OCI-LY3 (cell line): Measurements from ENCODE around the gene RNU6-1.

Source experiments
- CTCF ChIP-seq: fragments of 200-600, 300-600 bp; sonication (generic); IDR thresholded peaks from 2 replicates; pipeline ENCODE4 v1.5.1; 2014; ENCODE audit warnings: antibody characterized with exemption, low read length, low read depth
- EZH2phosphoT487 ChIP-seq: fragments of 200-600 bp; shearing (Covaris generic); IDR thresholded peaks from 2 replicates; pipeline ENCODE4 v1.6.1; 2018; ENCODE audit warnings: antibody characterized with exemption, mixed run types, low read depth

- TF ChIP-seq CTCF: no peak
- no peak for TF ChIP-seq EZH2phosphoT487
These were observed 33.9 kb upstream of the RNU6-1 start for GRCh38 chr15:67873777-67874176.
